GM12872 (cell line): ENCODE results near the gene HMGA1.

Source experiments
- TF ChIP-seq, protein P1 (sequence below): IDR thresholded peaks from 3 replicates; pipeline ENCODE4 v1.5.1; 2011; ENCODE audit warnings: low read depth, mild to moderate bottlenecking, low read length, moderate library complexity; ENCODE audit not compliant: insufficient read depth

Gene HMGA1

DNA sequence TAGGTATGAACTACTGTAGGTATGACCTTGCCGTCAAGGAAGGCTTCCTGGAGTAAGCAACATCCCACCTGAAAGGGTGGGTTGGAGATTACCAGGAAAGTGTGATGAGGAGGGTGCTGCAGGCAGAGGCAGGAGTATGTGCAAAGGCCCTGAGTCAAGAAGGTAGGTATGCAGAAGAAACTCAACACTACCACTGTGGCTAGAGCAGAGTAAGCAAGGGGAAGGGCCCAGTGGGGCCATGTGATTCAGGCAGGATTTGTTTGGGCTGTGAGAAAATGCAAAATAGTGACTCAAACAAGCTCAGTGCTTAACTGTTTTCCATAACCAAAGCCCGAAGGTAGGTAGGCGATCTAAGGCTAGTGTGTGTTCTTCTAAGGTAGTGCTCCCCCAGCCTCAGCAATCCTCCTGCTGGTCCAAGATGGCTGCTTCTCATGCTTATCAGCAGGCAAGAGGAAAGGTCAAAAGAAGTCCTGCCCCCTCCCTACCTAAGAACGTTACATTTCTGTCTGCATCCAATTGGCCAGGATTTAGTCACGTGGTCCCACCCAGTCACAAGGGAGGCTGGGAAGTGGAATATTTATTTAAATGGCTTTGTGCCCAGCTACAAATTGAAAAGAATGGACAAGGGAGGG lies 36.2 kb upstream of the HMGA1 start:
- TF ChIP-seq, protein P1, sequence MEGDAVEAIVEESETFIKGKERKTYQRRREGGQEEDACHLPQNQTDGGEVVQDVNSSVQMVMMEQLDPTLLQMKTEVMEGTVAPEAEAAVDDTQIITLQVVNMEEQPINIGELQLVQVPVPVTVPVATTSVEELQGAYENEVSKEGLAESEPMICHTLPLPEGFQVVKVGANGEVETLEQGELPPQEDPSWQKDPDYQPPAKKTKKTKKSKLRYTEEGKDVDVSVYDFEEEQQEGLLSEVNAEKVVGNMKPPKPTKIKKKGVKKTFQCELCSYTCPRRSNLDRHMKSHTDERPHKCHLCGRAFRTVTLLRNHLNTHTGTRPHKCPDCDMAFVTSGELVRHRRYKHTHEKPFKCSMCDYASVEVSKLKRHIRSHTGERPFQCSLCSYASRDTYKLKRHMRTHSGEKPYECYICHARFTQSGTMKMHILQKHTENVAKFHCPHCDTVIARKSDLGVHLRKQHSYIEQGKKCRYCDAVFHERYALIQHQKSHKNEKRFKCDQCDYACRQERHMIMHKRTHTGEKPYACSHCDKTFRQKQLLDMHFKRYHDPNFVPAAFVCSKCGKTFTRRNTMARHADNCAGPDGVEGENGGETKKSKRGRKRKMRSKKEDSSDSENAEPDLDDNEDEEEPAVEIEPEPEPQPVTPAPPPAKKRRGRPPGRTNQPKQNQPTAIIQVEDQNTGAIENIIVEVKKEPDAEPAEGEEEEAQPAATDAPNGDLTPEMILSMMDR, result no peak

DNA sequence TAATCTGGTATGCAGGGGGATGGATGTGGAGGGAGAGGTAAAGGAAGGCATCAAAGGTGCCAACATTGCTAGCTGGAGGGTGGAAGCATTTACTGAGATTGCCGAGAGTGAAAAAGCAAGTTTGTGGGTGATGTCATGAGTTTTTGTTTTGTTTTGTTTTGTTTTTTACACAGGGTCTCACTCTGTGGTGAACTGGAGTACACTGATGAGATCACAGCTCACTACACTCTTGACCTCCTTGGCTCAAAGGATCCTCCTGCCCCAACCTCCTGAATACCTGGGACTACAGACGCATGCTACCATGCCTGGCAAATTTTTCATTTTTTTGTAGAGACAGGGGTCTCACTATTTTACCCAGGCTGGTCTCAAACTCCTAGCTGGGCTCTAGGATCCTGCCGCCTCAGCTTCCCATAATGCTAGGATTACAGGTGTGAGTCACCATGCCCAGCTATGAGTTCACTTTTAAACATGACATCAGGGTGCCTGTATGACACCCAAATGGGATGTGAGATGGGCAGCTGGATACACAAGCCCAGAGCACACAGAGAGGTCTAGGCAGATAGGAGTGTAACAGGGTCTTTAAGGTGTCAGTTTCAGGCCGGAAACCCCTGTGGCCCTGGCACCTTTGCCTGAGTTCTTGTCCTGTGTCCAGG lies 35.1 kb upstream of the HMGA1 start:
- TF ChIP-seq, protein P1, result no peak

DNA sequence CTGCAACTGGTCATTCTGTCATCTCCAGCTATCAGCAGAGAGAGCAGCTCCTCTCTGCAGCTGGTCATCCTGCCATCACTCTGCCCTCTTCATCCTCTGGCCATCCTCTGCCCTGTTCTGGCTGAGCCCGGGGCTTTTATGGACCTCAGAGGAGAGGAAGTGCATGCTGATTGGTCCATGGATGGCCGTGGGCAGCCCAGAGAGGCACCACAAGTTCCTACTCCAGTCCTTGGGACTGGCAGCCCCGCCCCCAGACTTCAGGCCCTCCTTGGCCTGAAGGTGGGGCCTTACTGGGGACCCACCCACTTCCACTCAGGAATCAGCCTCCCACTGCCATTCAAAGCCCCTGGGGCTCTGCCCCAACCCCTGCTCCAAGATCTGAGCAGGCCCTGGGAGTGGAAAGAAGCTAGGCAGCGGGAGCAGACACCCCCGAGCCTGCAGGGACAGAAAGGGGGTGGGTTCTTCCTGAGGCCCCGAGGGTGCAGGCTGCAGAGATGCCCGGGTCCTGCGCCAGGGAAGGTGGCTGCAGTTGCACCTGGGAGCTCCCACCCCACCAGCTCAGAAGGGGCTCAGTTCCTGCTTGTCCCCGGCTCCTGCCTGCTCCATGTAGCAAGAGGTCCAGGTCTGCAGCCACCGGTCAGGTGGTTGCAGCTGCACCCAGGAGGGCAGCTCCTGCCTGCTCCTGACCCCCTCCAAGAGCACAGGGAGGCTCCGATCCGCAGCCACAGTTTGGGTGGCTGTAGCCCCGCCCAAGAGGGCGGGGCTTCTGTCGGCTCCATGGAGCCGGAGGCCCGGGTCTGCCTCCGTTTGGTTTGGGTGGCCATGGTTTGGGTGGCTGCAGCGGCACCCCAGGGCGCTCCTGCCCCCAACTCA lies 34.1 kb upstream of the HMGA1 start:
- TF ChIP-seq, protein P1, result no peak

DNA sequence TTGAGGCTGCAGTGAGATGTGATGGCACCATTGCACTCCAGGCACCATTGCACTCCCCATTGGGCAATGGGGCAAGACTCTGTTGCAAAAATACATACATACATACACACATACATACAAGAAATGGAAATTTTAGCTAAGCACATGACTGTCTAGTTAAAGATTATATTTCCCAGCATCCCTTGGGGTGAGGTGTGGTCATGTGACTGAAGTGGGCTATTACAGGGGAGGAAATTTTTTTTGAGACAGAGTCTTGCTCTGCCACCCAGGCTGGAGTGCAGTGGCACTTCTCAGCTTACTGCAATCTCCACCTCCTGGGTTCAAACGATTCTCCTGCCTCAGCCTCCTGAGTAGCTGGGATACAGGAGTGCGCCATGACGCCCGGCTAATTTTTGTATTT lies 32.0 kb upstream of the HMGA1 start:
- TF ChIP-seq, protein P1, result no peak

DNA sequence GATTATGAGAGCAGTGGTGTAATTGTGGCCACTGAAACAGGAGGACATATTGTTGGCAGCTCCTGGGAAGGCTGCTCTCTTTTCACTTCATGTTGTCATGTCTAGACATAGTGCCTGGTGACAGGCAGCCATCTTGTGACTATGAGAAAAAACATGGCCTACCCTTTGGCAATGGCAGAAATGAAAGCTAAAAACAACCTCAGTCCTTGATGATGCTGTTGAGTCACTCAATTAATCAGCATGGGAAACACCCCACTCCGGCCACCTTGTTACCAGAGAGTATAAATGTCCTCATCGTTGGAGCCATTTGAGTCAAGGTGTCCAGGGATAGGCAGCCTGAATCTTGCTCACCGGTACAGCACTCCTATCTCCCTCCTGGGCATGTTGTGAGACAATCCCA lies 31.2 kb upstream of the HMGA1 start:
- TF ChIP-seq, protein P1, result no peak

DNA sequence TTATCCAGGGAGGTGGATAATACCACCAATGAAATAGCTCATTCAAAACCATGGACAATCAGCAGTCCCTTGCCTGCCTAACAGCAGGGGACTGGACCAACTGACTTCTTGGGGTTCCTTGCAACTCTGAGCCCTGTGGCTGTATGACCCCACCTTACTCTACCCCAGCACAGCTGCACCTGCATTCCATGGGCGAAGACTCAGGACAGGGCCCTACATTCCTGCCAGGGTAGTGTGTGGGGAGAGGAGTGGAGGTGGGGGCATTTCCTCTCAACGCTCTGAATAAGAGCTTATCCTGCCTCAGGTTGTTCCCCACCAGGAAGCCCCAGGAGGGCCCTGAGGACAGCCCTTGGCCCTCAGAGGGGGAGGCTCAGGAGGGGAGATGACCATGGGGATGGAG lies 30.8 kb upstream of the HMGA1 start:
- TF ChIP-seq, protein P1, result no peak

DNA sequence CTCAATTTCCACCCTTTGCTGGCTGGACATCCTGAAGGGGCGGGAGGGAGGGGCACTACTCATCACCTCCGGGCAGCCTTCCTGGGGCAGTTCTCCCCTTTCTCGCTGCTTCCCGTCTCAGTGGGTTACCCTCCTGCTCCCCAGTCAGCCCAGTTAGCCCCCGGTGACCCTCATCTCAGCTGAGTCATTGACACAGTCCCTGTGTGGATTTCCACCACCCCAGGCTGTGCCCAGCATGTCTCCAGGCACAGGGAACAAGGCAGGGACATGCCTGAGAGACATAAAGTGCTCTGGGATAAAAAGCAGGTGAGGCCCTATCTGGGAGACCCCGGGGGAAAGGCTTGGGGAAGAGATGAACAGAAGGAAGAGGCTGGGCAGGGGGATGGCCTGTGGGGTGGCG lies 29.9 kb upstream of the HMGA1 start:
- TF ChIP-seq, protein P1, result no peak
